NCI-H446 (cell line): ENCODE measurements around the gene WFDC2.
"Not testable (repeated sequence)": the region's sequence is repeated elsewhere in the genome, so short reads cannot be mapped to it uniquely, and the experiment has no call there.

Experiments
- DNase-seq, 2 experiments: peaks; one replicate each; lab custom pipeline; 2025; lab: John Stamatoyannopoulos, UW

Gene WFDC2

GRCh38 chr20:45452238-45452637, 17.3 kb upstream of the WFDC2 start:
- DNase-seq = no peak

GRCh38 chr20:45452772-45453691, 16.5 kb upstream of the WFDC2 start:
- DNase-seq = no peak

GRCh38 chr20:45456632-45457031, 12.9 kb upstream of the WFDC2 start:
- DNase-seq = no peak

GRCh38 chr20:45459606-45460005, 9.9 kb upstream of the WFDC2 start:
- no peak for DNase-seq

GRCh38 chr20:45461225-45461624, 8.3 kb upstream of the WFDC2 start:
- no peak for DNase-seq

- no peak for DNase-seq
Measured at GRCh38 chr20:45462711-45463509, 6.6 kb upstream of the WFDC2 start.

GRCh38 chr20:45463709-45464108, 5.8 kb upstream of the WFDC2 start:
- no peak for DNase-seq

GRCh38 chr20:45465491-45466266, 3.9 kb upstream of the WFDC2 start:
- no peak for DNase-seq

- no peak for DNase-seq
Measured at GRCh38 chr20:45467172-45467571, 2.4 kb upstream of the WFDC2 start.

GRCh38 chr20:45467861-45468260, 1.7 kb upstream of the WFDC2 start:
- DNase-seq = no peak

- no peak for DNase-seq
Measured at GRCh38 chr20:45470262-45470931, 844 bp downstream of the WFDC2 start.

- DNase-seq = no peak
Measured at GRCh38 chr20:45470937-45471336, 1.4 kb downstream of the WFDC2 start.

- DNase-seq = not testable (repeated sequence)
Measured at GRCh38 chr20:45472286-45472685, 2.7 kb downstream of the WFDC2 start.

GRCh38 chr20:45477530-45478148, 8.1 kb downstream of the WFDC2 start:
- DNase-seq = not testable (repeated sequence)

GRCh38 chr20:45479822-45480221, 10.3 kb downstream of the WFDC2 start:
- no peak for DNase-seq

GRCh38 chr20:45484676-45485075, 15.1 kb downstream of the WFDC2 start:
- no peak for DNase-seq

- no peak for DNase-seq
Measured at GRCh38 chr20:45485388-45485787, 15.8 kb downstream of the WFDC2 start.

- no peak for DNase-seq
Measured at GRCh38 chr20:45487231-45487635, 17.7 kb downstream of the WFDC2 start.

- no peak for DNase-seq
Measured at GRCh38 chr20:45489083-45489531, 19.6 kb downstream of the WFDC2 start.

- DNase-seq = no peak
Measured at GRCh38 chr20:45495501-45495941, 26.0 kb downstream of the WFDC2 start.

GRCh38 chr20:45496166-45496565, 26.6 kb downstream of the WFDC2 start:
- no peak for DNase-seq
